Stomach (tissue), 4 donors: ENCODE measurements around the gene NGB.

Experiments used
- POLR2A ChIP-seq, 4 donors: fragments of 450-650 bp; IDR thresholded peaks; one replicate each; pipeline ENCODE4 v1.6.1; 2016; ENCODE audit warnings: antibody characterized with exemption in 4 of 4, control low read depth in 2 of 4, mild to moderate bottlenecking in 1 of 4, moderate library complexity in 1 of 4
- TF ChIP-seq, protein P1 (sequence below), 7 experiments: fragments of 450-650 bp in 4 of 7; fragments of 200-600 bp in 3 of 7; sonication (generic) in 3 of 7; IDR thresholded peaks; one replicate each; pipeline ENCODE4 v1.5.1; 2016 to 2019; ENCODE audit warnings: antibody characterized with exemption in 7 of 7, control low read depth in 2 of 7, mild to moderate bottlenecking in 1 of 7

DNA sequence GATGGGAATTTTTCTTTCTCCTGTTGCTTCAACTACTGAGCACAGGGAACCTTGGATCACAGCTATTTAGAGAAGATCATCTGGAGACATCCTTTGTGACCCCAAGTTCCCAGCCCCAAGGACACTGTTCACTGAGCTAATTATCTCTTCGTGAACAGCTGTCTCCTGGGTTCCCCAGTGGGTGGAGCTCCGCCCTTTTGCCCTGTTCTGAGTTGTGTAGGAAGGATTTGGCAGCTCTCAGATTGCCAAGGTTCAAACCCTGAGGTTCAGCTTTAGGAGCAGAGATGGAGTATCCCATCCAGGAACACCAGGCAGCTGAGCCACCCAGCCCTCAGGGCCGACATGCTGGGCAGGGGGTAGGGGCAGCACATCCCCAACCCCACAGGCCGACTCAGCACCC, 32.0 kb downstream of the NGB start:
- TF ChIP-seq, protein P1, sequence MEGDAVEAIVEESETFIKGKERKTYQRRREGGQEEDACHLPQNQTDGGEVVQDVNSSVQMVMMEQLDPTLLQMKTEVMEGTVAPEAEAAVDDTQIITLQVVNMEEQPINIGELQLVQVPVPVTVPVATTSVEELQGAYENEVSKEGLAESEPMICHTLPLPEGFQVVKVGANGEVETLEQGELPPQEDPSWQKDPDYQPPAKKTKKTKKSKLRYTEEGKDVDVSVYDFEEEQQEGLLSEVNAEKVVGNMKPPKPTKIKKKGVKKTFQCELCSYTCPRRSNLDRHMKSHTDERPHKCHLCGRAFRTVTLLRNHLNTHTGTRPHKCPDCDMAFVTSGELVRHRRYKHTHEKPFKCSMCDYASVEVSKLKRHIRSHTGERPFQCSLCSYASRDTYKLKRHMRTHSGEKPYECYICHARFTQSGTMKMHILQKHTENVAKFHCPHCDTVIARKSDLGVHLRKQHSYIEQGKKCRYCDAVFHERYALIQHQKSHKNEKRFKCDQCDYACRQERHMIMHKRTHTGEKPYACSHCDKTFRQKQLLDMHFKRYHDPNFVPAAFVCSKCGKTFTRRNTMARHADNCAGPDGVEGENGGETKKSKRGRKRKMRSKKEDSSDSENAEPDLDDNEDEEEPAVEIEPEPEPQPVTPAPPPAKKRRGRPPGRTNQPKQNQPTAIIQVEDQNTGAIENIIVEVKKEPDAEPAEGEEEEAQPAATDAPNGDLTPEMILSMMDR (IDR thresholded peaks at IDR 0.05): no peak
- no peak for TF ChIP-seq POLR2A (IDR thresholded peaks at IDR 0.05)
